ENCODE data around the gene ZNF469. TPM values are rescaled to one million over a fixed set of nuclear protein-coding genes. Genes with fewer than 3 reads are reported as not detected.

The ZNF469 gene
- total RNA-seq, 4 donors from 2014 or later: 0.87 to 1.8 (median 1.1) TPM

GRCh38 chr16:88351491-88352101 lies 31.2 kb upstream of the ZNF469 start:
- Histone ChIP-seq H3K27ac (no peak overlapping the region), H3K36me3 (no peaks in the 10 kb centered on the region), H3K9me3 (no peaks in the 10 kb centered on the region), H3K4me1 (no peaks in the 10 kb centered on the region), H3K27me3 (no peaks in the 10 kb centered on the region), H3K4me3 (no peak overlapping the region)
- no peak for DNase-seq (ENCODE audit: low spot score in 2 of 2)
- WGBS, 2 donors: 81 to 90% methylated on average over 13 to 23 of the region's 30 CpGs
- TF ChIP-seq EP300 (IDR thresholded peaks at IDR 0.05): no peak
- no peak for TF ChIP-seq CTCF (IDR thresholded peaks at IDR 0.05)
- TF ChIP-seq POLR2A (IDR thresholded peaks at IDR 0.05): no peak

DNA sequence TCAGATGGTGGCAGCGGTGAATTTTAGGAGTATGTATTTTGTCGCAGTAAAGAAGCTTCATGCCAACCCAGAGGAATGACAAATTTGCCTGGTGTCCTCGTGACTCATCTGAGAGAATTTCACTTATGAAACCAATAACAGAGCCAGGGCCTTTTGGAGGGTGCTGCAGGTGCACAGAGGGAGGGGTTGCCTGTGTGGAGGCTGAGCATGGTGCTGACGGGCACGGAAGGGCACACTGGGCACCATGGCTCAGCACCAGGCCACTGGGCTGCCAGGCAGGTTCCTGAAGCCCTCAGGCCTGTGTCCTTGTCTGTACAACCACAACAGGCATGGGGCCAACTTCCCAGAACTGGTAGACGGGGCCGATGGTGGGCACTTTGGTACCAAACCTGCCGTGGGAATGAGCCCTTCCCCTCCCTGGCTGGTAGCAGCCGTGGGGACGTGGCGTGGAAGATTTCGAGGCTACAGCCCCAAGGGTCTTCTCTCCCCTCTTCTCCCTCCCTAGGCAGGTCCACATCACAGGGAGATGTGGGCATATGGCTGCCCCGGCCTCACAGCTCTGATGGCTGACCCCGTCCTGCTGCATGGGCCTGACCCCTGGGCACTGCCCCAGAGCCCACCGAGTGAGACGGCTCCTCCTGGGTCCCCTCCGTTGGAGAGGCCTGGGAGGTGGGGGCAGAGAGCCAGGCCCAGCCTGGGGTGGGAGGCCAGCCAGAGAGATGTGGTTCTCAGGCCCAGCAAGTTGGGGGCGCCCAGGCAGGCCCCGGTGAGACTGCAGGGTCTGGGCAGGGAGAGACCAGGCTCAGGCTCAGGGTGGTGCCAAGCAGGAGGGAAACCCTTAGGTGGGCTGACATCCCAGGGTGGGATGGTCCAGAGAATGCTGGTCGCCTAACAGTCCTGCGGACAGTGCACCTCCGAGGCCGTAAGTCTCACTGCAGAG lies 30.2 kb upstream of the ZNF469 start:
- Histone ChIP-seq H3K27ac (no peak overlapping the region), H3K4me3 (no peak overlapping the region), H3K4me1 (peaks cover 0 to 7% (median 0%) of the 10 kb centered on the region in 4 donors), H3K36me3 (no peaks in the 10 kb centered on the region), H3K9me3 (no peaks in the 10 kb centered on the region), H3K27me3 (no peaks in the 10 kb centered on the region)
- no peak for DNase-seq (ENCODE audit: low spot score in 2 of 2)
- WGBS, 2 donors: 85 to 89% methylated on average over 17 to 18 of the region's 23 CpGs
- no peak for TF ChIP-seq EP300 (IDR thresholded peaks at IDR 0.05)
- no peak for TF ChIP-seq POLR2A (IDR thresholded peaks at IDR 0.05)
- no peak for TF ChIP-seq CTCF (IDR thresholded peaks at IDR 0.05)

- Histone ChIP-seq H3K4me1 (peaks cover 0 to 13% (median 0%) of the 10 kb centered on the region in 4 donors), H3K9me3 (no peaks in the 10 kb centered on the region), H3K36me3 (no peaks in the 10 kb centered on the region), H3K4me3 (no peak overlapping the region), H3K27me3 (no peaks in the 10 kb centered on the region), H3K27ac (no peak overlapping the region)
- TF ChIP-seq POLR2A (IDR thresholded peaks at IDR 0.05) (no peak), EP300 (IDR thresholded peaks at IDR 0.05) (no peak), CTCF (IDR thresholded peaks at IDR 0.05) (no peak)
- 87 to 88% methylated on average over 15 to 22 of the region's 22 CpGs for WGBS, 2 donors
- no peak for DNase-seq (ENCODE audit: low spot score in 2 of 2)
Observed at GRCh38 chr16:88353232-88353631, 29.5 kb upstream of the ZNF469 start.

- H3K4me3 ChIP-seq: no peak overlapping the region
- H3K4me1 ChIP-seq: peaks cover 0 to 15% (median 0%) of the 10 kb centered on the region in 4 donors
- no peaks in the 10 kb centered on the region for H3K27me3 ChIP-seq
- no peak for TF ChIP-seq EP300 (IDR thresholded peaks at IDR 0.05)
- TF ChIP-seq CTCF (IDR thresholded peaks at IDR 0.05): no peak
- TF ChIP-seq POLR2A (IDR thresholded peaks at IDR 0.05): no peak
- no peak for DNase-seq (ENCODE audit: low spot score in 2 of 2)
- no peak overlapping the region for H3K27ac ChIP-seq
- no peaks in the 10 kb centered on the region for H3K9me3 ChIP-seq
- no peaks in the 10 kb centered on the region for H3K36me3 ChIP-seq
- 82 to 83% methylated on average over 10 to 12 of the region's 12 CpGs for WGBS, 2 donors
Observed at GRCh38 chr16:88353691-88354090, 29.1 kb upstream of the ZNF469 start.
